HepG2 (cell line): ENCODE measurements around the gene ZNF281. TPM values are rescaled to one million over a fixed set of nuclear protein-coding genes. Genes with fewer than 3 reads are reported as not detected.
A peak's percentile ranks its signal among the peaks of the same experiment; 100 is the strongest.

Experiments used
- ATM ChIP-seq: fragments of 450-650 bp; IDR thresholded peaks from 2 replicates; pipeline ENCODE4 v1.7.1; 2017; ENCODE audit warnings: mild to moderate bottlenecking, borderline replicate concordance
- CBFB ChIP-seq: sonication (generic); formaldehyde crosslinking; IDR thresholded peaks from 2 replicates; pipeline ENCODE4 v1.4.0; 2020; ENCODE audit warnings: missing genetic modification reagents
- CHCHD3 ChIP-seq: sonication (generic); formaldehyde crosslinking; IDR thresholded peaks from 2 replicates; pipeline ENCODE4 v1.8.0; 2022; ENCODE audit warnings: mild to moderate bottlenecking, missing genetic modification reagents, moderate library complexity
- CREM ChIP-seq, 2 experiments: sonication (generic) in 1 of 2; formaldehyde crosslinking in 1 of 2; IDR thresholded peaks; 2 replicates each; pipeline versions ENCODE4 v1.4.0 to v1.6.1; 2016 to 2020; ENCODE audit warnings: antibody characterized with exemption in 1 of 2, mild to moderate bottlenecking in 1 of 2, missing genetic modification reagents in 1 of 2
- DNMT1 ChIP-seq: sonication (generic); formaldehyde crosslinking; IDR thresholded peaks from 2 replicates; pipeline ENCODE4 v1.5.1; 2020; ENCODE audit warnings: mild to moderate bottlenecking, missing genetic modification reagents
- EHMT2 ChIP-seq: fragments of 200-600 bp; sonication (generic); IDR thresholded peaks from 2 replicates; pipeline ENCODE4 v1.7.0; 2017; ENCODE audit warnings: antibody characterized with exemption, low read depth, low read length, borderline replicate concordance
- GABPB1 ChIP-seq: IDR thresholded peaks from 2 replicates; pipeline ENCODE4 v1.6.1; 2016; ENCODE audit warnings: mild to moderate bottlenecking, missing genetic modification reagents, moderate library complexity, missing compliant biosample characterization
- JUNB ChIP-seq: sonication (generic); formaldehyde crosslinking; IDR thresholded peaks from 2 replicates; pipeline ENCODE4 v1.8.0; 2022; ENCODE audit warnings: missing genetic modification reagents, mild to moderate bottlenecking, borderline replicate concordance
- KDM6A ChIP-seq: IDR thresholded peaks from 2 replicates; pipeline ENCODE4 v1.6.1; 2016; ENCODE audit warnings: low read depth
- MAZ ChIP-seq, 2 experiments: sonication (generic) in 1 of 2; formaldehyde crosslinking in 1 of 2; IDR thresholded peaks; 2 replicates each; pipeline versions ENCODE4 v1.5.0 to v1.6.1; 2012 to 2020; ENCODE audit warnings: low read depth in 2 of 2, mild to moderate bottlenecking in 2 of 2, borderline replicate concordance in 1 of 2, improper control_type of control experiment in 1 of 2, low read length in 1 of 2, missing genetic modification reagents in 1 of 2, moderate library complexity in 1 of 2
- RARA ChIP-seq: IDR thresholded peaks from 2 replicates; pipeline ENCODE4 v1.6.1; 2016; ENCODE audit warnings: missing genetic modification reagents, missing compliant biosample characterization
- SIN3B ChIP-seq: fragments of 150-350 bp; IDR thresholded peaks from 2 replicates; pipeline ENCODE4 v1.6.1; 2014; ENCODE audit warnings: low read length
- SIX1 ChIP-seq: sonication (generic); formaldehyde crosslinking; IDR thresholded peaks from 2 replicates; pipeline ENCODE4 v1.4.0; 2020; ENCODE audit warnings: missing genetic modification reagents, borderline replicate concordance
- SMARCC2 ChIP-seq: fragments of 450-650 bp; IDR thresholded peaks from 2 replicates; pipeline ENCODE4 v1.6.1; 2017; ENCODE audit warnings: antibody characterized with exemption, mild to moderate bottlenecking
- SNRNP70 ChIP-seq: fragments of 200-400 bp; formaldehyde crosslinking; IDR thresholded peaks from 2 replicates; pipeline ENCODE4 v1.6.1; 2017; ENCODE audit warnings: mild to moderate bottlenecking, low read depth, low read length, moderate library complexity
- TSC22D2 ChIP-seq: sonication (generic); formaldehyde crosslinking; IDR thresholded peaks from 2 replicates; pipeline ENCODE4 v1.5.1; 2020; ENCODE audit warnings: missing genetic modification reagents, mild to moderate bottlenecking, borderline replicate concordance
- ZFP36L1 ChIP-seq: sonication (generic); formaldehyde crosslinking; IDR thresholded peaks from 2 replicates; pipeline ENCODE4 v1.8.0; 2022; ENCODE audit warnings: mild to moderate bottlenecking, missing genetic modification reagents, moderate library complexity
- ZNF180 ChIP-seq: sonication (generic); formaldehyde crosslinking; IDR thresholded peaks from 2 replicates; pipeline ENCODE4 v1.4.0; 2020; ENCODE audit warnings: low read depth, missing genetic modification reagents, borderline replicate concordance
- ZNF224 ChIP-seq: sonication (generic); formaldehyde crosslinking; IDR thresholded peaks from 2 replicates; pipeline ENCODE4 v1.5.0; 2020; ENCODE audit warnings: mild to moderate bottlenecking, missing genetic modification reagents
- ZNF33B ChIP-seq: sonication (generic); formaldehyde crosslinking; IDR thresholded peaks from 2 replicates; pipeline ENCODE4 v1.5.1; 2020; ENCODE audit warnings: mild to moderate bottlenecking, missing genetic modification reagents
- ZNF367 ChIP-seq: sonication (generic); formaldehyde crosslinking; IDR thresholded peaks from 2 replicates; pipeline ENCODE4 v1.4.0; 2020; ENCODE audit warnings: missing genetic modification reagents, borderline replicate concordance
- ZNF44 ChIP-seq: sonication (generic); formaldehyde crosslinking; IDR thresholded peaks from 2 replicates; pipeline ENCODE4 v1.5.1; 2020; ENCODE audit warnings: mild to moderate bottlenecking, missing genetic modification reagents
- ZNF441 ChIP-seq: sonication (generic); formaldehyde crosslinking; IDR thresholded peaks from 2 replicates; pipeline ENCODE4 v1.7.0; 2021; ENCODE audit warnings: missing genetic modification reagents, borderline replicate concordance
- ZNF564 ChIP-seq: sonication (generic); formaldehyde crosslinking; IDR thresholded peaks from 2 replicates; pipeline ENCODE4 v1.8.1; 2023; ENCODE audit warnings: mild to moderate bottlenecking, missing genetic modification reagents
- ZNF782 ChIP-seq: sonication (generic); formaldehyde crosslinking; IDR thresholded peaks from 2 replicates; pipeline ENCODE4 v1.4.0; 2020; ENCODE audit warnings: missing genetic modification reagents, mild to moderate bottlenecking, borderline replicate concordance
- ZNF83 ChIP-seq: sonication (generic); formaldehyde crosslinking; IDR thresholded peaks from 2 replicates; pipeline ENCODE4 v1.4.0; 2020; ENCODE audit warnings: missing genetic modification reagents, mild to moderate bottlenecking, borderline replicate concordance
- polyA plus RNA-seq, 8 experiments: library from polyadenylated mRNA; depleted of rRNA in 3 of 8; stranded (reverse) in 7 of 8; unstranded in 1 of 8; fragments of >200 nt; fragmentation: Illumina TruSeq in 4 of 8; extraction: Trizol in 4 of 8; gene quantifications; 2 replicates each; pipeline versions ENCODE4 v1.2.1 to v1.2.3, GENCODE V29; 2011 to 2016; ENCODE audit warnings: low read depth in 4 of 8, missing spikeins in 1 of 8, mixed read lengths in 1 of 8; ENCODE audit not compliant: insufficient read depth in 1 of 8
- total RNA-seq, 5 experiments: library from RNA; depleted of rRNA; stranded (reverse); fragments of >200 nt; fragmentation: Illumina TruSeq; extraction: Trizol; gene quantifications; 2 replicates each; pipeline ENCODE4 v1.2.3, GENCODE V29; 2016; ENCODE audit warnings: low read depth in 1 of 5
- TF ChIP-seq, protein P1 (sequence below): sonication (generic); formaldehyde crosslinking; IDR thresholded peaks from 2 replicates; pipeline ENCODE4 v1.4.0; 2020; ENCODE audit warnings: missing genetic modification reagents
- TF ChIP-seq, protein P2 (sequence below): sonication (generic); formaldehyde crosslinking; IDR thresholded peaks from 2 replicates; pipeline ENCODE4 v1.8.1; 2022; ENCODE audit warnings: low read depth, mild to moderate bottlenecking, missing genetic modification reagents

ZNF281 gene
- total and polyA plus RNA-seq, 2 of the 13 experiments (the other 11 are each of a cell fraction or from before 2014, with no cell fraction given) = 7.7 to 20.6 TPM

DNA sequence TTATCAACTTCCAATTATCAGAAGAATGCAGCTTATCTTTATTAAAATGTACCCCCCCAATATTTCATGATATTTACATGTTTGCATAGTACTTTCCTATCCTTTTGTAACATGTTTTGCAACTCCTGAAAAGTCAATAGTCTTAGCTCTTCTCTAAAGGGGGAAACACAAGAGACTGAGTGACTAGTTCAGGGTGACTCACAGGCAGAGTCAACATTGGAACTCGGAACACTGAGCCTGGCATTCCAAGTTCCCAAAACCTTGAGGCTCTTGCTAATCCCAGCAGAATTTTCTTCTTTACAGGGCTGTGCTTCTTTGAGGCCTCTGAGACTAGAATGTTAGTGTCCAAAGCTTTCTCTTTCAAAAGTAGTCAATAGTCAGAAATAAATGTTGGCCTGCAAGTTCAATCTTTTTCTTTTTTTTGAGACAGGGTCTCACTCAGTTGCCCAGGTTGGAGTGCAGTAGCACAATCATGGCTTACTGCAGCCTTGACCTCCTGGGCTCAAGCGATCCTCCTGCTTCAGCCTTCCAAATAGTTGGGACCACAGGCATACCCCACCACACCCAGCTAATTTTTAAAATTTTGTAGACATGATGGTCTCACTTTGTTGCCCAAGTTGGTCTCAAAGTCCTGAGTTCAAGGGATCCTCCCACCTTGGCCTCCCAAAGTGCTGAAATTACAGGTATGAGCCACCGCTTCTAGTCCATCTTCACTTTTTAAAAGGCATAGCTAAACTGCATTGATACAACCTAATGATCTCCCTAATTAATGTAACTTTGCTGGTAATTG, 37.5 kb downstream of the ZNF281 start (continued):
- TF ChIP-seq ZNF782 (CRISPR knock-in tag) = no peak
- TF ChIP-seq ZNF180 = no peak
- TF ChIP-seq, protein P1, sequence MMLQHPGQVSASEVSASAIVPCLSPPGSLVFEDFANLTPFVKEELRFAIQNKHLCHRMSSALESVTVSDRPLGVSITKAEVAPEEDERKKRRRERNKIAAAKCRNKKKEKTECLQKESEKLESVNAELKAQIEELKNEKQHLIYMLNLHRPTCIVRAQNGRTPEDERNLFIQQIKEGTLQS (CRISPR knock-in tag) = peak; percentile 97
- peak; percentile 88 for TF ChIP-seq EHMT2
- TF ChIP-seq ZNF564 = no peak
- no peak for TF ChIP-seq CHCHD3 (CRISPR knock-in tag)
- TF ChIP-seq ZFP36L1 (CRISPR knock-in tag) = no peak
- no peak for TF ChIP-seq ZNF33B (CRISPR knock-in tag)
- peak; percentile 70; the same call in 1 of the 2 replicates for TF ChIP-seq SIX1 (CRISPR knock-in tag)
- TF ChIP-seq DNMT1 = no peak
- TF ChIP-seq ZNF44 (CRISPR knock-in tag) = peak; percentile 33; the same call in 1 of the 2 replicates
- TF ChIP-seq ATM = peak; percentile 26; the same call in 1 of the 2 replicates
- TF ChIP-seq SIN3B = 0 out of 2 replicates have a peak, but pooled peaks have one; percentile 43
- peak; percentile 77 for TF ChIP-seq KDM6A (CRISPR knock-in tag)
- no peak for TF ChIP-seq CBFB
- TF ChIP-seq ZNF224 (CRISPR knock-in tag) = 0 out of 2 replicates have a peak, but pooled peaks have one; percentile 47
- TF ChIP-seq MAZ (IDR thresholded peaks at IDR 0.05; ENCODE audit: borderline replicate concordance, low read depth, low read length) = no peak
- TF ChIP-seq MAZ (CRISPR knock-in tag; IDR thresholded peaks at IDR 0.05; ENCODE audit: low read depth) = 0 out of 2 replicates have a peak, but pooled peaks have one; percentile 57
- peak; percentile 99 for TF ChIP-seq JUNB (CRISPR knock-in tag)
- TF ChIP-seq ZNF367 (CRISPR knock-in tag) = no peak
- peak; percentile 92 for TF ChIP-seq CREM (IDR thresholded peaks at IDR 0.05)
- no peak for TF ChIP-seq CREM (CRISPR knock-in tag; IDR thresholded peaks at IDR 0.05)
- TF ChIP-seq, protein P2, sequence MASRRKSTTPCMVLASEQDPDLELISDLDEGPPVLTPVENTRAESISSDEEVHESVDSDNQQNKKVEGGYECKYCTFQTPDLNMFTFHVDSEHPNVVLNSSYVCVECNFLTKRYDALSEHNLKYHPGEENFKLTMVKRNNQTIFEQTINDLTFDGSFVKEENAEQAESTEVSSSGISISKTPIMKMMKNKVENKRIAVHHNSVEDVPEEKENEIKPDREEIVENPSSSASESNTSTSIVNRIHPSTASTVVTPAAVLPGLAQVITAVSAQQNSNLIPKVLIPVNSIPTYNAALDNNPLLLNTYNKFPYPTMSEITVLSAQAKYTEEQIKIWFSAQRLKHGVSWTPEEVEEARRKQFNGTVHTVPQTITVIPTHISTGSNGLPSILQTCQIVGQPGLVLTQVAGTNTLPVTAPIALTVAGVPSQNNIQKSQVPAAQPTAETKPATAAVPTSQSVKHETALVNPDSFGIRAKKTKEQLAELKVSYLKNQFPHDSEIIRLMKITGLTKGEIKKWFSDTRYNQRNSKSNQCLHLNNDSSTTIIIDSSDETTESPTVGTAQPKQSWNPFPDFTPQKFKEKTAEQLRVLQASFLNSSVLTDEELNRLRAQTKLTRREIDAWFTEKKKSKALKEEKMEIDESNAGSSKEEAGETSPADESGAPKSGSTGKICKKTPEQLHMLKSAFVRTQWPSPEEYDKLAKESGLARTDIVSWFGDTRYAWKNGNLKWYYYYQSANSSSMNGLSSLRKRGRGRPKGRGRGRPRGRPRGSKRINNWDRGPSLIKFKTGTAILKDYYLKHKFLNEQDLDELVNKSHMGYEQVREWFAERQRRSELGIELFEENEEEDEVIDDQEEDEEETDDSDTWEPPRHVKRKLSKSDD (CRISPR knock-in tag) = no peak
- peak; percentile 87 for TF ChIP-seq RARA (CRISPR knock-in tag)
- TF ChIP-seq GABPB1 (CRISPR knock-in tag) = peak; percentile 27; the same call in 1 of the 2 replicates
- peak; percentile 99 for TF ChIP-seq SMARCC2
- no peak for TF ChIP-seq ZNF83 (CRISPR knock-in tag)
- TF ChIP-seq ZNF441 (CRISPR knock-in tag) = 0 out of 2 replicates have a peak, but pooled peaks have one; percentile 7
- no peak for TF ChIP-seq SNRNP70
- TF ChIP-seq TSC22D2 (CRISPR knock-in tag) = no peak
